Small intestine (tissue), 7 donors: ENCODE data around the gene PLP2. TPM values are rescaled to one million over a fixed set of nuclear protein-coding genes. Genes with fewer than 3 reads are reported as not detected.

ENCODE experiments used
- DNase-seq, 2 donors: peaks; one replicate each; pipeline versions ENCODE4 v3.0.0 to v3.0.0-alpha.2; 2013
- FAIRE-seq: peaks from 2 replicates; lab custom pipeline; 2012; peaks lifted over from hg19 to GRCh38; lab: Jason Lieb, UNC
- H3K27ac ChIP-seq, 3 donors: one replicate each; pipeline ENCODE4 v1.5.1; 2013; ENCODE audit warnings: low read length in 2 of 3, mild to moderate bottlenecking in 2 of 3, control low read depth in 1 of 3, inconsistent platforms in 1 of 3, low read depth in 1 of 3, moderate library complexity in 1 of 3
- H3K27me3 ChIP-seq, 3 donors: one replicate each; pipeline ENCODE4 v1.6.1; 2013; ENCODE audit warnings: low read length in 3 of 3, inconsistent platforms in 1 of 3; ENCODE audit not compliant: control insufficient read depth in 3 of 3, insufficient read depth in 3 of 3
- H3K36me3 ChIP-seq, 3 donors: one replicate each; pipeline ENCODE4 v1.6.1; 2013; ENCODE audit warnings: low read length in 3 of 3, inconsistent platforms in 1 of 3, low read depth in 1 of 3, mild to moderate bottlenecking in 1 of 3, moderate library complexity in 1 of 3; ENCODE audit not compliant: control insufficient read depth in 3 of 3, insufficient read depth in 2 of 3
- H3K4me1 ChIP-seq, 3 donors: one replicate each; pipeline ENCODE4 v1.6.1; 2013; ENCODE audit warnings: low read length in 2 of 3, inconsistent platforms in 1 of 3, low read depth in 1 of 3, mild to moderate bottlenecking in 1 of 3, moderate library complexity in 1 of 3; ENCODE audit not compliant: control insufficient read depth in 3 of 3, insufficient read depth in 2 of 3
- H3K4me3 ChIP-seq, 3 donors: one replicate each; pipeline ENCODE4 v1.5.1; 2013; ENCODE audit warnings: low read length in 3 of 3, control low read depth in 1 of 3, inconsistent platforms in 1 of 3, low read depth in 1 of 3, mild to moderate bottlenecking in 1 of 3, moderate library complexity in 1 of 3
- H3K9me3 ChIP-seq, 2 donors: one replicate each; pipeline ENCODE4 v1.6.1; 2013; ENCODE audit warnings: low read depth in 1 of 2, low read length in 1 of 2; ENCODE audit not compliant: control insufficient read depth in 2 of 2, insufficient read depth in 1 of 2
- WGBS, 3 donors: extraction: QIAGEN DNeasy Blood & Tissue Kit; methylation state at CpG; one replicate each; pipeline ENCODE4 v1.1.7; 2013; 5-methylcytosine and 5-hydroxymethylcytosine counted together
- polyA plus RNA-seq, 4 donors: library from polyadenylated mRNA; stranded (reverse) in 3 of 4; unstranded in 1 of 4; fragments of 200-250 nt in 3 of 4; fragments of 120-200 nt in 1 of 4; gene quantifications; one replicate each; pipeline versions ENCODE4 v1.2.1 to v1.2.3, GENCODE V29; 2013
- donor health status: healthy with polysubstance abuse.
- donor health status: control.
- donor health status: control.
- donor health status: Bipolar disorder and iron deficiency.
- donor health status: healthy.

PLP2 gene
- polyA plus RNA-seq, 4 donors: 47.6 to 189 (median 112) TPM

DNA sequence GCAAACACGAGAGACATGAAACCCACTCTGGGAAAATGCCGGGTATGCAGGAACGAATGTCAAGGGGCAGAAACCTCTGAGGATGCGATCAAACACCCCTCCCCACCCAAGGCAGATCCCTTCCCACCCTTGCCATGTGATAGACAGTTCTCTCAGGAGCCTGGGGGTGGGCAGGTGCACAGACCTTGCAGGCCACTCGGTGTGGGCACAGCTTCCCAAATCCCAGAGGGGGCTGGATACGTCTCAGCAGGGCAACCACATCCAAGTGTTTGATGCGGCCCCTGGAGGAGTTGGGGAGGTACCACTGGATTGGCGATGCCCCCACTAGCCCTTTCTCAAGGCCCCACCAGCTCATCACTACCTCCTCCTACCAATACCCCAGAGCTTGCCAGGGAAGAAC lies 38.7 kb downstream of the PLP2 start:
- FAIRE-seq: no peak
- Histone ChIP-seq H3K36me3 (no peaks in the 10 kb centered on the region), H3K27me3 (peaks cover 0 to 7% (median 0%) of the 10 kb centered on the region in 3 donors), H3K4me3 (no peak overlapping the region), H3K9me3 (no peaks in the 10 kb centered on the region), H3K27ac (no peak overlapping the region), H3K4me1 (no peaks in the 10 kb centered on the region)
- 70 to 78% (median 77%) methylated on average over 4 to 8 of the region's 8 CpGs for WGBS, 3 donors
- DNase-seq: no peak

DNA sequence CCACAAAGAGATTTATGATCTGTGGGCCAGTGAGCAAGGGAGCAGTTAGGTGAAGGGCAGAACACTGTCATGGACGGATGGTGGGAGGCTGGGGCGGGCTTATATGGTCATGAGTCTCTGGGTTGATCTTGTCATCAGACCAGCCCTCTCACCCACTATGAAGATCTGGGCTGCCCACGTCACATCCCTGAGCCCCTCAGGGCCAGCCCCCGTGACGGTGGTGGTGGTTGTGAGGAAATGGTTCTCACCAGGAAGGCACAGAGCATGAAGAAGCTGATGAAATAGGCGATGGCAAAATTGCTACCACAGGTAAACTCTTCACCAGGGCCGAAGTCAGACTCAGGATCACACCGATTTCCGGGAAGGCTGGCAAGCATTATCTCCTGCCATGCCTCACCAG lies 39.4 kb downstream of the PLP2 start:
- DNase-seq: no peak
- no peak for FAIRE-seq
- Histone ChIP-seq H3K4me1 (no peaks in the 10 kb centered on the region), H3K36me3 (no peaks in the 10 kb centered on the region), H3K27ac (no peak overlapping the region), H3K4me3 (no peak overlapping the region), H3K9me3 (no peaks in the 10 kb centered on the region), H3K27me3 (peaks cover 0 to 7% (median 0%) of the 10 kb centered on the region in 3 donors)
- WGBS, 3 donors: 80 to 87% (median 82%) methylated on average over 9 of the region's 9 CpGs

DNA sequence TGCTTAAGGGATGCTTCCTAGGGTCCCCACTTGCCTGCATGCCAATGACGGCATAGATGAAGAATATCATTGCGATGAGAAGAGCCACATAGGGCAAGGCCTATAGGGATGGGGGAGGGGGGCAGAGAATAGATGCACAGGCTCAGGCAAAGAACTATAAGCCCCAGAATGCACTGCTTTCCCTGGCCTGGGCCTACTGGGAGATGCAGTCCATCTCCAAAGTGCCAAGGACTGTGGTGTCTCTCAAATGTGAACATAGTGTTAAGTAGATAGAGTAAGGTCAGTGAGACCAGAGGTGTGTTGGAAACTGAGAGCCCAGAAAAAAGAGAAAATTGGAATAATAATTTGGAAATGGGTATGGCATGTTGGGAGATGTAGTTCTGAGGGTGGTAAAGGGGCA lies 40.5 kb downstream of the PLP2 start:
- 82 to 94% (median 91%) methylated on average over 2 of the region's 2 CpGs for WGBS, 3 donors
- Histone ChIP-seq H3K9me3 (no peaks in the 10 kb centered on the region), H3K36me3 (no peaks in the 10 kb centered on the region), H3K4me1 (no peaks in the 10 kb centered on the region), H3K27me3 (peaks cover 0 to 10% (median 0%) of the 10 kb centered on the region in 3 donors), H3K27ac (no peak overlapping the region), H3K4me3 (no peak overlapping the region)
- DNase-seq (no peak), FAIRE-seq (no peak)

DNA sequence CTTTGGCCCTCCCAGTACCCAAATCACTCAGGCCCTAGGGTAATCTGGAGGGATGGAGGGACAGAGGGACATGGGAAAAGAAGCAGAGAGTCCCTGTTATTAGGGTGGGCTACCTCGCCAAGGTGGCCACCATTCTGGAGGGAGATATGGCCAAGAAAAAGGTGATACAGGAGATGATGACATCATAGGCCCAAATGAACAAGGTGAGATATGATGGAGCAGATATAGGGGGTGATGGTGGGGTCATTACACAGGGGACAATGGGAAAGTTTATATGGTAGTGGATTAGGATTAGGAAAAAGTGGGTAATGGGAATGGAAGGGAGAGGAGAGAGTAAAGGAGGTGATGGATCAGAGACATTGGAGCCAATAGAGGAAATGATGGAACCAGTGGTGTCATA lies 41.2 kb downstream of the PLP2 start:
- FAIRE-seq (no peak), DNase-seq (no peak)
- no peak overlapping the region for H3K4me3 ChIP-seq
- H3K9me3 ChIP-seq: no peaks in the 10 kb centered on the region
- WGBS, 3 donors: 47 to 82% (median 73%) methylated on average over 1 of the region's 1 CpG
- no peaks in the 10 kb centered on the region for H3K36me3 ChIP-seq
- H3K27me3 ChIP-seq: peaks cover 0 to 10% (median 0%) of the 10 kb centered on the region in 3 donors
- no peaks in the 10 kb centered on the region for H3K4me1 ChIP-seq
- no peak overlapping the region for H3K27ac ChIP-seq

DNA sequence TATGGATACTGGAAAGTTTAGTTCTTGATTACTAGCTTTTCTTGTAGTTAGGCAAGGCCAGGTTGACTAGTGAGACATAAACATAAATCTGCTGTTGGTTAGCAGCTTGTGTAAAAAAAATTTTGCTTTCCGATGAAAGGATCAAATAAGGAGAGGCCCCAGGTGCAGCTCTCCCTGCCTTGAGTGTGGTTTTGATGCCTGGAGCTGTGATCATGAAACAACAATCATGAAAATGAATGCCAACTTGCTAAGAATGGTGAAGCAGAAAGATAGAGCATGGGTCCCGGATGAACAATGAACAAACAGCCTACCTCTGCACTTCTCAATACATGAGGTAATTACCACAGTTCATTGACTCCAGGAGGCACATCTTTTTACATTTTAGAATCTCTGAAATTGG lies 42.7 kb downstream of the PLP2 start:
- H3K4me3 ChIP-seq: no peak overlapping the region
- H3K4me1 ChIP-seq: no peaks in the 10 kb centered on the region
- WGBS, 3 donors: 78 to 85% (median 81%) methylated on average over 2 of the region's 2 CpGs
- H3K27me3 ChIP-seq: peaks cover 0 to 10% (median 0%) of the 10 kb centered on the region in 3 donors
- DNase-seq (no peak), FAIRE-seq (no peak)
- H3K9me3 ChIP-seq: no peaks in the 10 kb centered on the region
- no peaks in the 10 kb centered on the region for H3K36me3 ChIP-seq
- H3K27ac ChIP-seq: no peak overlapping the region

DNA sequence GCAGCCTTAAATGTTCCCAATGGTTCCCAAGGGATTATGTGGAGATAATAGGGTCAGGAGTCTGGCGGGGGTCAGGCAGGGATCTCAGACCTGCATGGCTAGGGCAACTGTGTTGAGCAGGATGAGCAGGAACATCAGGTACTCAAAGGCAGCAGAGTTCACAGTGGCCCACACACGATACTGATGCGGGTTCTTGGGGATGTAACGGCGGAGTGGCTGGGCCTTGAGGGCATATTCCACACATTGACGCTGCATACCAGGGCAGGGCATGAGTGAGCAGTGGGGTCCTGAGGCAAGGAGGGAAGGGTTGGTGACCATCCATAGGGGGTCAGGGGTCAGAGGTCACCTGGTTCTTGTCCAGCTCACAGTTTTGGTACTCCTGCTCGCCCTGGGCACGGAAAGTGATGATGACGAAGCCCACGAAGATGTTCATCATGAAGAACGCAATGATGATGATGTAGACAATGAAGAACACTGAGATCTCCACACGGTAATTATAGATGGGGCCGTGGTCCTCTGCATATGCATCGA lies 43.4 kb downstream of the PLP2 start:
- 77 to 87% (median 86%) methylated on average over 13 to 14 of the region's 14 CpGs for WGBS, 3 donors
- Histone ChIP-seq H3K27me3 (peaks cover 0 to 5% (median 0%) of the 10 kb centered on the region in 3 donors), H3K36me3 (no peaks in the 10 kb centered on the region), H3K9me3 (no peaks in the 10 kb centered on the region), H3K27ac (no peak overlapping the region), H3K4me3 (no peak overlapping the region), H3K4me1 (no peaks in the 10 kb centered on the region)
- DNase-seq: no peak
- no peak for FAIRE-seq

DNA sequence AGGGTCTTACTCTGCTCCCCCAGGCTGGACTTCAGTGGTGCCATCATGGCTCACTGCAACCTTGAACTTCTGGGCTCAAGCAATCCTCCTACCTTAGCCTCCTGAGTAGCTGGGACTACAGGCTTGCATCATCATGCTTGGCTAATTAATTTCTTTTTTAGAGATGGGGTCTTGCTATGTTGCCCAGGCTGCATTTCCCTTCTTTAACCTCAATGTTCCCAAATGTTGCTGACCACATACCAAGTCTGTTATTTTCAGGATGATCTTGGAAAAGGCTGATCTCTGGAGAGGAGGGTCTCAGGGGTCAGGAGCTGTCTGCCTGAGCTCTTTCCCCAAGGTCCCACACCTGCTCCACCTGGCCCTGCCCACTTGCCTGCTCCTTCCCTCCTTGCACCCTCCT lies 48.4 kb downstream of the PLP2 start:
- no peak for FAIRE-seq
- DNase-seq: no peak
- H3K9me3 ChIP-seq: no peaks in the 10 kb centered on the region
- no peak overlapping the region for H3K27ac ChIP-seq
- H3K4me1 ChIP-seq: no peaks in the 10 kb centered on the region
- no peaks in the 10 kb centered on the region for H3K36me3 ChIP-seq
- no peak overlapping the region for H3K4me3 ChIP-seq
- peaks cover 0 to 3% (median 0%) of the 10 kb centered on the region in 3 donors for H3K27me3 ChIP-seq

DNA sequence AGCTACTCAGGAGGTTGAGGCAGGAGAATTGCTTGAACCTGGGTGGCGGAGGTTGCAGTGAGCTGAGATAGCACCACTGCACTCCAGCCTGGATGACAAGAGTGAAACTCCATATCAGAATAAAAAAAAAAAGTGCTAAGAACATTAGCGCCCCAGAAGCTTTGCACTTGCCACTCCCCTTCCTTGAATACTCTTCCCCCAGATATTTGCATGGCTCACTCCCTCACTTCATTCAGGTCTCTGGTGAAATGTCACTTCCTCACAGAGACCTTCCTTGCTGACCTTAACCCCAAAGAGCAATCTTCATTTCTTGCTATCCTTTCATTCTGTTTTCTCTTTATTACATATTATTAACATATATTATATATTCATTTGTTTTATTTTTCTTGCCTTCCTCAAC lies 50.2 kb downstream of the PLP2 start:
- no peaks in the 10 kb centered on the region for H3K9me3 ChIP-seq
- FAIRE-seq: no peak
- H3K4me1 ChIP-seq: no peaks in the 10 kb centered on the region
- H3K36me3 ChIP-seq: no peaks in the 10 kb centered on the region
- 36 to 62% (median 59%) methylated on average over 2 of the region's 2 CpGs for WGBS, 3 donors
- no peak overlapping the region for H3K4me3 ChIP-seq
- no peak for DNase-seq
- H3K27ac ChIP-seq: no peak overlapping the region
- H3K27me3 ChIP-seq: no peaks in the 10 kb centered on the region
